ENCODE results near the gene ZBTB48. TPM values are rescaled to one million over a fixed set of nuclear protein-coding genes. Genes with fewer than 3 reads are reported as not detected.

Gene ZBTB48
- total RNA-seq, 1 donor from 2014 or later, result 53.2 TPM

GRCh38 chr1:6536291-6536690 is 43.5 kb upstream of the ZBTB48 start:
- POLR2A ChIA-PET, result no interaction called here
- intact Hi-C loops (cut with micrococcal nuclease), result no loop called here
- ATAC-seq (ENCODE audit: low read depth), result no peak

GRCh38 chr1:6538956-6539355 is 40.8 kb upstream of the ZBTB48 start:
- POLR2A ChIA-PET, result interaction anchor here (0.6 kb wide), 1 partner anchor 45 kb away, joined by 5 read pairs; no protein-coding TSS in a partner anchor
- H3K4me1 Mint-ChIP-seq, result peaks cover 4% of the 10 kb centered on the region
- peaks cover 47% of the 10 kb centered on the region for H3K36me3 Mint-ChIP-seq (ENCODE audit: low read depth)
- TF ChIP-seq CTCF (IDR thresholded peaks at IDR 0.05), result no peak
- no peak overlapping the region for H3K4me3 Mint-ChIP-seq
- intact Hi-C loops (cut with micrococcal nuclease), result no loop called here
- no peaks in the 10 kb centered on the region for H3K9me3 Mint-ChIP-seq
- no peak for ATAC-seq (ENCODE audit: low read depth)
- H3K27ac Mint-ChIP-seq, result no peak overlapping the region
- H3K27me3 Mint-ChIP-seq, result no peaks in the 10 kb centered on the region
- CTCF ChIA-PET, result no interaction called here
- no peak for DNase-seq

More at GRCh38 chr1:6536291-6536690, 43.5 kb upstream of the ZBTB48 start:
- CTCF ChIA-PET, result interaction anchor here (0.9 kb wide), 1 partner anchor 18 kb away, joined by 3 read pairs; the partner anchor contains the start of gene NOL9
- TF ChIP-seq CTCF (IDR thresholded peaks at IDR 0.05), result no peak
- H3K27ac Mint-ChIP-seq, result no peak overlapping the region
- H3K4me3 Mint-ChIP-seq, result no peak overlapping the region
- H3K27me3 Mint-ChIP-seq, result no peaks in the 10 kb centered on the region
- H3K9me3 Mint-ChIP-seq, result no peaks in the 10 kb centered on the region
- no peak for DNase-seq
- peaks cover 64% of the 10 kb centered on the region for H3K36me3 Mint-ChIP-seq (ENCODE audit: low read depth)
- H3K4me1 Mint-ChIP-seq, result peaks cover 4% of the 10 kb centered on the region

- intact Hi-C loops (cut with micrococcal nuclease), result no loop called here
- Mint-ChIP-seq H3K27ac (peak overlapping the region; percentile 18), H3K9me3 (no peaks in the 10 kb centered on the region), H3K4me3 (no peak overlapping the region), H3K36me3 (ENCODE audit: low read depth) (peaks cover 68% of the 10 kb centered on the region), H3K27me3 (no peaks in the 10 kb centered on the region), H3K4me1 (peaks cover 30% of the 10 kb centered on the region)
- TF ChIP-seq CTCF (IDR thresholded peaks at IDR 0.05), result no peak
- DNase-seq (no peak), ATAC-seq (ENCODE audit: low read depth) (no peak)
- CTCF ChIA-PET, result no interaction called here
- POLR2A ChIA-PET, result no interaction called here
These were observed 35.0 kb upstream of the ZBTB48 start for GRCh38 chr1:6544831-6545230.

GRCh38 chr1:6545276-6546112 is 34.3 kb upstream of the ZBTB48 start:
- no peak for ATAC-seq (ENCODE audit: low read depth)
- intact Hi-C loops (cut with micrococcal nuclease), result no loop called here

More at GRCh38 chr1:6545276-6546112, 34.3 kb upstream of the ZBTB48 start:
- peaks cover 73% of the 10 kb centered on the region for H3K36me3 Mint-ChIP-seq (ENCODE audit: low read depth)
- peak overlapping the region; percentile 15 for H3K27ac Mint-ChIP-seq
- H3K27me3 Mint-ChIP-seq, result no peaks in the 10 kb centered on the region
- ChIA-PET POLR2A (no interaction called here), CTCF (no interaction called here)
- no peaks in the 10 kb centered on the region for H3K9me3 Mint-ChIP-seq
- peak overlapping the region; percentile 13 for H3K4me3 Mint-ChIP-seq
- peaks cover 30% of the 10 kb centered on the region for H3K4me1 Mint-ChIP-seq
- no peak for DNase-seq
- no peak for TF ChIP-seq CTCF (IDR thresholded peaks at IDR 0.05)
